Caki2 (cell line): ENCODE measurements around the gene MAN1A1. TPM values are rescaled to one million over a fixed set of nuclear protein-coding genes. Genes with fewer than 3 reads are reported as not detected.
"Not testable (repeated sequence)": the region's sequence is repeated elsewhere in the genome, so short reads cannot be mapped to it uniquely, and the experiment has no call there.

Experiments
- DNase-seq: peaks from one replicate; pipeline ENCODE4 v3.0.0-alpha.2; 2015; ENCODE audit warnings: low read depth
- in situ Hi-C: cut with HindIII; loops from 2 replicates; pipeline ENCODE4 v1.10.0; 2016; ENCODE audit warnings: low sequenced_read_pairs, low pct_unique_long_range_greater_than_20kb, mixed read lengths
- total RNA-seq: library from RNA; depleted of rRNA; stranded (reverse); fragments of >200 nt; shearing (Covaris generic); gene quantifications from 2 replicates; pipeline ENCODE4 v1.2.3, GENCODE V29; 2014; ENCODE audit warnings: low replicate concordance

Gene MAN1A1
- total RNA-seq, 1 experiment from 2014 or later, result 1.2 TPM

- in situ Hi-C loops, result no loop called here
- DNase-seq, result no peak
These were observed 176.1 kb downstream of the MAN1A1 start for GRCh38 chr6:119173249-119174084.

- DNase-seq, result no peak
- in situ Hi-C loops, result no loop called here
These were observed 176.7 kb downstream of the MAN1A1 start for GRCh38 chr6:119172824-119173223.

- no peak for DNase-seq
- in situ Hi-C loops, result no loop called here
These were observed 177.5 kb downstream of the MAN1A1 start for GRCh38 chr6:119171864-119172588.

- in situ Hi-C loops, result no loop called here
- no peak for DNase-seq
These were observed 178.3 kb downstream of the MAN1A1 start for GRCh38 chr6:119171088-119171841.

- DNase-seq, result no peak
- in situ Hi-C loops, result no loop called here
These were observed 179.0 kb downstream of the MAN1A1 start for GRCh38 chr6:119170447-119171087.

- in situ Hi-C loops, result no loop called here
- DNase-seq, result no peak
These were observed 179.5 kb downstream of the MAN1A1 start for GRCh38 chr6:119170103-119170446.

- DNase-seq, in situ Hi-C loops: not testable (repeated sequence)
These were observed 180.2 kb downstream of the MAN1A1 start for GRCh38 chr6:119169355-119169754.

GRCh38 chr6:119166024-119166784 lies 183.4 kb downstream of the MAN1A1 start:
- in situ Hi-C loops, result no loop called here
- DNase-seq, result no peak

- in situ Hi-C loops, result no loop called here
- DNase-seq, result no peak
These were observed 186.6 kb downstream of the MAN1A1 start for GRCh38 chr6:119163006-119163405.

GRCh38 chr6:119162134-119162775 lies 187.3 kb downstream of the MAN1A1 start:
- DNase-seq, result no peak
- in situ Hi-C loops, result no loop called here

- in situ Hi-C loops, result no loop called here
- no peak for DNase-seq
These were observed 188.1 kb downstream of the MAN1A1 start for GRCh38 chr6:119161438-119161837.

- in situ Hi-C loops, result no loop called here
- no peak for DNase-seq
These were observed 188.7 kb downstream of the MAN1A1 start for GRCh38 chr6:119160911-119161310.

GRCh38 chr6:119158057-119158848 lies 191.3 kb downstream of the MAN1A1 start:
- DNase-seq, result no peak
- in situ Hi-C loops, result no loop called here

GRCh38 chr6:119157506-119157815 lies 192.1 kb downstream of the MAN1A1 start:
- in situ Hi-C loops, result no loop called here

GRCh38 chr6:119156757-119157505 lies 192.6 kb downstream of the MAN1A1 start:
- no peak for DNase-seq
- in situ Hi-C loops, result no loop called here

More at GRCh38 chr6:119157506-119157815, 192.1 kb downstream of the MAN1A1 start:
- DNase-seq, result no peak

GRCh38 chr6:119156082-119156481 lies 193.5 kb downstream of the MAN1A1 start:
- in situ Hi-C loops, DNase-seq: not testable (repeated sequence)
